GM18909 (cell line): ENCODE measurements around the gene ENO1.
"Not testable (repeated sequence)": the region's sequence is repeated elsewhere in the genome, so short reads cannot be mapped to it uniquely, and the experiment has no call there.

Source experiments
- ATAC-seq: cut with Tn5 transposase; IDR thresholded peaks from one replicate; pipeline ENCODE4 v1.9.1; 2021; ENCODE audit warnings: mild to moderate bottlenecking; ENCODE audit not compliant: unreplicated experiment, poor library complexity

The ENO1 gene

GRCh38 chr1:8878448-8878697, at the start of gene ENO1:
TSS of gene ENO1 (minus strand) at chr1:8878686. CDS start at chr1:8874908, 3,778 bp downstream.
- ATAC-seq = no peak

GRCh38 chr1:8926707-8927694, 48.5 kb upstream of the ENO1 start:
- ATAC-seq = no peak

- no peak for ATAC-seq
Measured at GRCh38 chr1:8925960-8926359, 47.5 kb upstream of the ENO1 start.

GRCh38 chr1:8925406-8925805, 46.9 kb upstream of the ENO1 start:
- ATAC-seq = no peak

GRCh38 chr1:8922962-8923361, 44.5 kb upstream of the ENO1 start:
- no peak for ATAC-seq

GRCh38 chr1:8917536-8917935, 39.0 kb upstream of the ENO1 start:
- not testable (repeated sequence) for ATAC-seq

GRCh38 chr1:8915446-8915845, 37.0 kb upstream of the ENO1 start:
- ATAC-seq = no peak

- ATAC-seq = no peak
Measured at GRCh38 chr1:8914466-8914865, 36.0 kb upstream of the ENO1 start.

- ATAC-seq = no peak
Measured at GRCh38 chr1:8913457-8913856, 35.0 kb upstream of the ENO1 start.

GRCh38 chr1:8911416-8912309, 33.2 kb upstream of the ENO1 start:
- no peak for ATAC-seq

- no peak for ATAC-seq
Measured at GRCh38 chr1:8910914-8911313, 32.4 kb upstream of the ENO1 start.

GRCh38 chr1:8910331-8910730, 31.8 kb upstream of the ENO1 start:
- ATAC-seq = no peak

GRCh38 chr1:8908388-8909151, 30.1 kb upstream of the ENO1 start:
- no peak for ATAC-seq

- no peak for ATAC-seq
Measured at GRCh38 chr1:8905582-8906191, 27.2 kb upstream of the ENO1 start.

- no peak for ATAC-seq
Measured at GRCh38 chr1:8903908-8904650, 25.6 kb upstream of the ENO1 start.

- no peak for ATAC-seq
Measured at GRCh38 chr1:8903410-8903809, 24.9 kb upstream of the ENO1 start.

- no peak for ATAC-seq
Measured at GRCh38 chr1:8902765-8903164, 24.3 kb upstream of the ENO1 start.

GRCh38 chr1:8900684-8901083, 22.2 kb upstream of the ENO1 start:
- not testable (repeated sequence) for ATAC-seq

- ATAC-seq = no peak
Measured at GRCh38 chr1:8899046-8899445, 20.6 kb upstream of the ENO1 start.
